SK-N-SH treated with all-trans-retinoic acid at 6 μM for 48 hours (cell line): Measurements from ENCODE around the gene HCN2.

Experiments
- CREB5 ChIP-seq: fragments of 250-450 bp; sonication (Bioruptor Pico); IDR thresholded peaks from 2 replicates; pipeline ENCODE4 v1.5.1; 2020; ENCODE audit warnings: low read depth, mild to moderate bottlenecking, moderate library complexity
- RARB ChIP-seq: fragments of 250-450 bp; sonication (Bioruptor Pico); IDR thresholded peaks from 2 replicates; pipeline ENCODE4 v1.8.0; 2021; ENCODE audit warnings: mild to moderate bottlenecking, moderate library complexity

- no peak for TF ChIP-seq CREB5
- TF ChIP-seq RARB (CRISPR knock-in tag): no peak
These were observed 43.5 kb downstream of the HCN2 start, which contains the start of gene POLRMT for GRCh38 chr19:633068-633785.
